GM12865 (cell line): Measurements from ENCODE around the gene VWDE.

Experiments
- DNase-seq: peaks from one replicate; pipeline ENCODE4 v3.0.0; 2010; ENCODE audit warnings: low read depth
- H3K4me3 ChIP-seq: 2 replicates; pipeline ENCODE4 v1.5.1; 2011; ENCODE audit warnings: mild to moderate bottlenecking, low read depth, low read length, control low read depth
- TF ChIP-seq, protein P1 (sequence below): IDR thresholded peaks from 2 replicates; pipeline ENCODE4 v1.5.1; 2011; ENCODE audit warnings: low read length, control low read depth, low read depth, inconsistent platforms; ENCODE audit not compliant: insufficient read depth; ENCODE audit errors: missing control alignments

VWDE gene

DNA sequence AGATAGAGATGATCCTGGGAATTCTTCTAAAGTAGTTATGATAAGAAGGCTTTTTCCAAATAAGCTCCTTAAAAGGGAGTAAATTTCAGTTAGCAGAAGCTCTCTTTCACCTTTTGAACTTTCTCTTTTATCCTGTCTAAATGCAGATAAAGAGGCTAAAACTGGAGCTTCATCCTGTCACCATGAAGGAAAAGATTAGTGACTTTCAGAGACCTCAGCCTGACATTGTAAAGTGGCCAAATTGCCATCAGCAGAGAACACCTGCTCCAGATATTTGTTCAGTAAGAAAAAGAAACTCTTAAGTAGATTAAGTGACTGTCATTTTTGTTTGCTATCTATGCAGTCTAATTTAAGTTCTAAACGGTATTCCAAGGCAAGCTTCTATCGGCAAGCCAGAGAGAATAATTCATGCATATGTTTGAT is 18.3 kb downstream of the VWDE start:
- no peak for DNase-seq
- TF ChIP-seq, protein P1, sequence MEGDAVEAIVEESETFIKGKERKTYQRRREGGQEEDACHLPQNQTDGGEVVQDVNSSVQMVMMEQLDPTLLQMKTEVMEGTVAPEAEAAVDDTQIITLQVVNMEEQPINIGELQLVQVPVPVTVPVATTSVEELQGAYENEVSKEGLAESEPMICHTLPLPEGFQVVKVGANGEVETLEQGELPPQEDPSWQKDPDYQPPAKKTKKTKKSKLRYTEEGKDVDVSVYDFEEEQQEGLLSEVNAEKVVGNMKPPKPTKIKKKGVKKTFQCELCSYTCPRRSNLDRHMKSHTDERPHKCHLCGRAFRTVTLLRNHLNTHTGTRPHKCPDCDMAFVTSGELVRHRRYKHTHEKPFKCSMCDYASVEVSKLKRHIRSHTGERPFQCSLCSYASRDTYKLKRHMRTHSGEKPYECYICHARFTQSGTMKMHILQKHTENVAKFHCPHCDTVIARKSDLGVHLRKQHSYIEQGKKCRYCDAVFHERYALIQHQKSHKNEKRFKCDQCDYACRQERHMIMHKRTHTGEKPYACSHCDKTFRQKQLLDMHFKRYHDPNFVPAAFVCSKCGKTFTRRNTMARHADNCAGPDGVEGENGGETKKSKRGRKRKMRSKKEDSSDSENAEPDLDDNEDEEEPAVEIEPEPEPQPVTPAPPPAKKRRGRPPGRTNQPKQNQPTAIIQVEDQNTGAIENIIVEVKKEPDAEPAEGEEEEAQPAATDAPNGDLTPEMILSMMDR, result no peak
- H3K4me3 ChIP-seq, result no peak overlapping the region

DNA sequence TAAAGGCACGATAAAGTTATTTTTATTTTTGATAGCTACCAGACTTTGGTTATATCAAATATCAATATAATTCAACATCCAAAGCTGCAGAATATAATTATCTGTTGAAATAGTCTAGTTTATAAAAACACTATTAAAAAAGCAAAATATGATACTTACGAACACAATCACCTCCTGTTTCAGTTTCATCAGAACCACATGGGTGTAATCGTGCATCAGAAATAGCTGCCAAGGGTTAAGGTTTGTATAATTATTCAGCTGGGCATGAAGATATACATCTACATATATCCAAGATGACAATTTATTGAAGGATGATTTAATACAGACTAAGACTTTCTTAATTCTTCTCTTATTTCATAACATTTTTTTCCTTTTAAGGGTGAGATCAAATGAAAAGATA is 20.3 kb downstream of the VWDE start:
- DNase-seq, result no peak
- TF ChIP-seq, protein P1, result no peak
- no peak overlapping the region for H3K4me3 ChIP-seq

DNA sequence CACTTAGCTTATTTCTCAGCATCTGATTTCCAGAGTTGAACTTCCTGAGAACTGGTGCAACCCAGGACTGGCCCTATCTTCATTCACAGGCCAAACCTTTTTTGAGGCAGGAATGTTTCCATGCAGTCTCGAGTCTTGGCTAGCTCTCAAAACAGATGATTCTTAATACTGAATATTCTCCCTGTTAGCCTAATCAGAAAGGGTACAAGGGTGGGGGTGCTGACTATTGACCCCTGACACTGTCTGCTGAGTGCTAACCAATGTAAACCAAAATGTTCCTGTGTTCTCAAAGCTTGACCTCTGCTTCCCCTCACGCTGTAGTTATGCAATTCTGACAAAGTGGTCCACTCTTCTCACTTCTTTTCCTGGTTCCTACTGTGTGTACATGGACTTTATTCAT is 25.3 kb downstream of the VWDE start:
- no peak overlapping the region for H3K4me3 ChIP-seq
- DNase-seq, result no peak
- TF ChIP-seq, protein P1, result no peak

DNA sequence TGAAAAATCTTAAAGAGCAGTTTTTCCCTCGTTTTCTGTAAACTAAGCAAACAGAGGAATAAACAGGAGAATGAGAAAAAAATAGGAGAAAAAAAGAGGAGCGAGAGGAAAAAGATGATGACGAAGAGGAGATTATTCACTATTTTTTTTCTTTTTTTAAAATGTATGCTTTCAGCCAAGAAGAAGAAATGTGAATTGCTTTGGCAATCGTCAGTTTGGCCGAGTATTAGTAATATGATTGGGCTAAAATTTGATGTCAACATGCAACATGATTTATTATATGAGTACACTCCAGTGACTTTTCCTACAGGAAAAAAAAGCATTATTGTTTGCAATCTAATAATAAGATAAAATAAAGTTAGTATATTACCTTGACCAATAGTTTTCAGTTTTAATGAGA is 26.3 kb downstream of the VWDE start:
- TF ChIP-seq, protein P1, result no peak

DNA sequence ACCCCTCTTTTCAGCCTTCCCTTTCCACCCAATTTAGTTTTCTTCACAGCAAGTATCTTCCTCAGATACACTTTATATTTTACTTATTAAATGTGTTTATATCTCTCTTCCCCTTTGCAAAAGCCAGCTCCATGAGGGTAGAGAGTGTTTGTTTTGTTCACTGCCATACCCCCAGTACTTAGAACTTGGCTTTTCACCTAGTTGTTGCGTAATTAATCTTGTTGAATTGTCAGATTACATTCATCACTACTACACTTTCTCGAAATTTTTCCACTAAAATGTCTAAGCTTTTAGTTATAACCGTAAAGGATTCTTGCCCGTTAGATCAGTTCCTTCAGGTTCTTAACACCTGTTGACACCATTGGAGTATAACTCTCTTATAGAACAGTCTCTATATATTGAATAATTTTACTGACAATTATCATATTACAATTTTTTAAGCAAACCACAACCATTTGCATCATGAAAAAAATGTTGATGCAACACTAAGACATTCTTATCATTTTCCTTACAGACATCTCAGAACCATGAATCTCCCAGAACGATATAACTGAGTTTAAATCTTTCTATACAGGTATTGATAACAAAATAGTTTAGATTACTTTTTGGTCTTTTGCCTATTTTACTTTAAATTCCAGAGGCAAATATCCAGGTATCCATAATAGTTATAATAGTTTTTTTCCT is 29.9 kb downstream of the VWDE start:
- DNase-seq, result no peak
- TF ChIP-seq, protein P1, result no peak
- H3K4me3 ChIP-seq, result no peak overlapping the region

More for the DNA sequence above, 26.3 kb downstream of the VWDE start:
- H3K4me3 ChIP-seq, result no peak overlapping the region
- no peak for DNase-seq

DNA sequence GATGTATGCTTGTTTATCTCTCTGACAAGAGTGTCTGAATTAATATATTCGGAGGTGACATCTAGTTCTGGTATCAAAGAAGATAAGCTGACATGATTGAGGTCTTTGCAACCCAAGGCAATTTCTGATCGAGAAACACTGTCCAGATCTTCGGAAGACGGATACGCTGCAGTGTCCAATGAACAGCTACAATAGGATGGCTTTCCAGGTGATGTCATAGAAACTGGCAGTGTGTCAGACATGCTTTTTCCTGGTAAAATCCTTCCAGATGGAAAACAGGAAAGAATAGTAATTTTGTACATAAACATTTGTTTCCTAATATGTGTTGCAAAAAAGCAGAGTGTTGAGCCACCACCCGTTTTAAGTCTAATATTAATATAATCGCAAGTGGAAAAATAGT is 33.4 kb downstream of the VWDE start:
- TF ChIP-seq, protein P1, result no peak
- no peak for DNase-seq
- no peak overlapping the region for H3K4me3 ChIP-seq

DNA sequence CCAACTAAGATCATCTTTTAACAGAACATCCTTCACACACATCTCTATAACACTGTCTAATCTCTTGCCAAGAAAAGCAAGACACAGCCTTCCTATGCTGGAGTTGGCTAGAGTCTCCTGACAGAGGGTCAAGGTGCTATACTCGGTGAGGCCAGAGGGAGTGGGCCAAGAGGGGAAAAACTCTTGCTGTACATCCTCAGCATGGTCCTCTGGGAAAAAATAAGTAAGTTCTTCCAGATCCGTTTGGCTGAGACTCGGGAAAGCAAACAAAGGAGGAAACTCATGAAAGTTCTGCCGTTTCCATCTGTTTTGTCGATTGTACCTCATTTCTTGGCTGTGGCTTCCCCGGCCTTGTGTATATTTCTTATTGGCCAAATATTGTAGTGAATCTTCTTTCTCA is 33.9 kb downstream of the VWDE start:
- no peak overlapping the region for H3K4me3 ChIP-seq
- no peak for DNase-seq
- TF ChIP-seq, protein P1, result no peak
